ENCODE measurements around the gene FAM163A.

GRCh38 chr1:179794669-179795068 lies 51.6 kb downstream of the FAM163A start:
- TF ChIP-seq CTCF (IDR thresholded peaks at IDR 0.05) (no peak), POLR2A (IDR thresholded peaks at IDR 0.05) (no peak), POLR2AphosphoS5 (IDR thresholded peaks at IDR 0.05) (no peak)

Measured in suprapubic skin (tissue), 4 donors.